NCI-H2196 (cell line): ENCODE measurements around the gene LSM4.
A peak's percentile ranks its signal among the peaks of the same experiment; 100 is the strongest.
"Not testable (repeated sequence)": the region's sequence is repeated elsewhere in the genome, so short reads cannot be mapped to it uniquely, and the experiment has no call there.

Source experiments
- DNase-seq: peaks from one replicate; lab custom pipeline; 2025; ENCODE audit not compliant: unreplicated experiment; lab: John Stamatoyannopoulos, UW

The LSM4 gene

DNA sequence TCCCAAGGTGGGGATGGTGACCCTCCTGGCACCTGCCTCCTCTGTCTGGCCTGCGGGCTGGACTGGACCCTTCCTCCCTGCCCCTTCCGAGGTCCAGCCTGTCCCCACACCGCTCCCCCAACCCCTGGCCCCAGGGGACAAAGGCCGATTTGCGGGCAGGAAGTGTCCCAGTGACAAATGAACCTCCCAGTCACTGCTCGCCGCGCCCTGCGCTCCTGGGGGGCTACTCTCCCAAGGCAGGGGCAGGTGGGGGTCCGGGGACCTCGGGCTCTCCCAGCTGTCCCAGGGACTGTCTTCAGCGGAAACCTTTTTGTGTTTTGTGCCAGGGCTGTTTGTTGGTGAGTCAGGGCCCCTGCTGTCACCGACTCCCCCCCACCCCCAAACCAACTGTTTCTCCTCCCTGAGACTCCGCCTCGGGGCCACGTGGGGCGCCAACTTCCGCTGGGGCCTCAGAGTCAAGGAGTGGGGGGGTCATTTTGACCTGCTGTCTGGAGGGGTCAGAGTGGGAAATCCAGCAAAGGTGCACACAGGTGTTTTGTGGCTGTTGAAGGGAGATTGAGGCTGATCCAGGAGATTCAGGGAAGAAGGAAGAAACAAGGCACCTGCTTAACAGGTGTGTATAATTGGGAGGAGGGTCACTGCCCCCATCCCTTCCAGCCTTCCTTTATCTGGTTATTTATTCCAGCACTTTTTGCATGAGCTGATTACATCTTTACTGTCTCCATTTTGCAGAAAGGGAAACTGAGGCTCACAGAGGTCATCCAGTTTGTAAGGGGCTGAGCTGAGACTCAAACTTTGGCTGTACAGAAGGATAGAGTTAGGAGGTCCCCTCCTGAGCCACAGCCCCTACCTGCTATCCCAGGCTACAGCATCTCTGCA is 18.4 kb upstream of the LSM4 start:
- DNase-seq = peak; percentile 56

DNA sequence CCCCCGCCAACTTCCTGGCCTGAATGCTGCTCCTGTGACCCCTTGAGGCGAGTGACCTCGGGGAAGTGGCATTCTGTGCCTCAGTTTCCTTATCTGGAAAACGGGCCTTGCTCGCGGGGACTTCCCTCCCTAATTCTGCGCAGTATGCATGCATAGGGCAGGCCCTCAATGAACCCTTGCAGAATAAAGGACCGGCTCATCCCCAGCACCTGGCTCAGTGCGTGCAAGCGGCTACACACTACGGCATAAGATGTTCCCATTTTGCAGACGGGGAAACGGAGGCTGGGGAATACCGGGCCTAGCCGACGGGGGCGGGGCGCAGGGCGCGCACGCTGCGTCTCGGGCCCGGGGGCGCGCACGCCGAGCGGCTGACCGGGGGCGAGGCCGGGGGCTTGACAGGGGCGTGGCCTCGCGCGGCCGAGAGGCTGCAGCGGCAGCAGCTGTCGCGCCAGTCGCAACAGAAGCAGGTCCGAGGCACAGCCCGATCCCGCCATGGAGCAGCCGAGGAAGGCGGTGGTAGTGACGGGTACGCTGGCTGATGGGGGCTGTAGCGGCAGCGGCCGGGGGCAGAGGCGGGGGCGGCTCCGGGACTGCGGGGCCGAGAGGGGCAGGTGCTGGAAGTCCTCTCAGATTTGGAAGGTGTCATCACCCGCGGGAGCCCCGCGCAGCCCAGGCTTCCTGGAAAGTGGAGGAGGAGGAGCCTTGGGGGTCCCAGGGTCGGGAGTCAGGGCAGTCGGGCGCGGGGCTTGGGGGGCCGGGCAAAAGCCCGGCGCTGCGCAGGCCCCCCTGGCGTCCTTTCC is 17.5 kb upstream of the LSM4 start, which contains the start of gene PGPEP1:
TSS of gene PGPEP1 (plus strand) at position 409 of the 800 bp plus-strand sequence. CDS start at position 493, 84 bp downstream.
- peak; percentile 77 for DNase-seq

DNA sequence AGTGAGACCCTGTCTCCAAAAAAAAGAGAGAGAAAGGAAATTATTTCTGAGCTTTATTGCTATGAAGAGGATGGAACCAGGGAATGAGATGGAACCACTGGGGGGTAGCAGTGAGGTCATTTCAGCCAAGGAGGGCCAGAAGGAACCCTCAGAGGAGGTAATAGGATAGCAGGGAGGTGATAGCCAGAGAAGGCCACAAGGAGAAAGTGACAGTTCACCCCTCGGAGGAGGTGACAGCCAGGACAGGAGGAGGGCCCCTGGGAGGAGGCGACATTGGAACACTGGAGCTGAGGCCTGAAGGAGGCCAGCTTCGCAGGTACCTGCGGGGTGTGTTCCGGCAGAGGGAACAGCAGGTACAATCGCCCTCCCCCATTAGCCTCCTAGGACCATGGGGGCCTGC is 16.8 kb upstream of the LSM4 start:
- no peak for DNase-seq

DNA sequence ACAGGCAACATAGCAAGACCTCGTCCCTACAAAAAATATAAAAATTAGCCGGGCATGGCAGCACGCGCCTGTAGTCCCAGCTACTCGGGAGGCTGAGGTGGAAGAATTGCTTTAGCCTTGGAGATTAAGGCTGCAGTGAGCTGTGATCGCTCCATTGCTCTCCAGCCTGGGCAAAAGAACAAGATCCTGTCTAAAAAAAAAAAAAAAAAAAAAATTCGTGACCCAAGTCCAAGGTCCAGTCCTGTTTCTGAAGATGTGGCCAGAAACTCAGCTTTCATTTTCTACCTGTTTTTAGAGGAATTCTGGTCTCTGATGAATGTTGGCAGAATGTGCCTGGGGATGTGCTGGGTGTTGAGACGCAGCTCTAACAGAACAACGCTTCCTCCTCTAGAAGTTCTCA is 15.7 kb upstream of the LSM4 start:
- DNase-seq = no peak

DNA sequence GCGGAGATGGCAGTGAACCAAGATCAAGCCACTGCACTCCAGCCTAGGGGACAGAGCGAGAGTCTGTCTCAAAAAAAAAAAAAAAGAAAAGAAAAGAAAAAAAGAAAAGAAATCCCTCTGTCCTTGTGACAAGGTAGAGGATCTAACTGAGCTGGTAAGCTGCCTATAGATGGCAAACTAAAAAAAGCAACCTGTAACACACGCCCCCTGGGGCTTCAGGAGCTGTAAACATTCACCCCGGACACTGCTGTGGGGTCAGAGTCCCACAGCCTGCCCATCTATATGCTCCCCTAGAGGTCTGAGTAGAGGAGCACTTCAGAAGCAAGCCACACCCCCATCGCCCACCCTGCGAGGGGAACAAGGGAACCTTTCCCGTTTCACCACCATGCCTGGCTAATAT is 13.2 kb upstream of the LSM4 start:
- no peak for DNase-seq

DNA sequence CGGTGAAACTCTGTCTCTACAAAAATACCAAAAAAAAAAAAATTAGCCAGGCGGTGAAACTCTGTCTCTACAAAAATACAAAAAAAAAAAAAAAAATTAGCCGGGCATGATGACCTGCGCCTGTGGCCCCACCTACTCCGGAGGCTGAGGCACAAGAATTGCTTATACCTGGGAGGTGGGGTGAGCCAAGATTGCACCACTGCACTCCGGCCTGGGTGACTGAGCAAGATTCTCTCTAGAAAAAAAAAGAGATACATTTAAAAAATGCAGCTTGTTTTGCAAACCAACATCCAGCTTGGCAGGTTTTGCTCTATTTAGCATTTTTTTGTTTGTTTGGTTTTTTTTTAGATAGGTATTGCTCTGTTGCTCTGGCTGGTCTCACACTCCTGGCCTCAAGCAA is 10.8 kb upstream of the LSM4 start:
- DNase-seq = no peak

DNA sequence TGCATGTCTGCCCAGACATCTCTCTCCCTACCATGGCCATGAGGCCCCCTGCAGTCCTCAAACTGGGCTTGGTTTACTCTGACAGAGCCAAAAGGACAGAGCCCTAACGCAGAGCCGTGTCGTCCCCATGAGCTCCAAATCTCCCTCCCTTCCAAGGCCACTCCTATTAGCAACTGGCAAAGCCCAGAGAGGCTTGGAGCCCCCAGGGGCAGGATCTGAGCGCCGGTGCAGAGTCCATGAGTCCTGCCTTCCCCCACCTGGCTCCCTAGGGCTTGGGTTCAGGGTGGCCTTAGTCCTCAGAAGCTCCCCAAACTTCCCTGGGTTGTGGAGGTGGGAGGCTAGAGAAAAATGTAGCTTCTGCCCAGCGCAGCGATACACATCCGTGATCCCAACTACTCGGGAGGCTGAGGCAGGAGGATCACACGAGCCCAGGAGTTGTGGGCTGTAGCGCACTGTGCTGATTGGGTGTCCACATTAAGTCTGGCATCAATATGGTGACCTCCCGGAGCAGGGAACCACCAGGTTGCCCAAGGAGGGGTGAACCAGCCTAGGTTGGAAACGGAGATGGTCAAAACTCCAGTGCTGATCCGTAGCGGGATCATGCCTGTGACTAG is 10.1 kb upstream of the LSM4 start:
- DNase-seq = no peak

DNA sequence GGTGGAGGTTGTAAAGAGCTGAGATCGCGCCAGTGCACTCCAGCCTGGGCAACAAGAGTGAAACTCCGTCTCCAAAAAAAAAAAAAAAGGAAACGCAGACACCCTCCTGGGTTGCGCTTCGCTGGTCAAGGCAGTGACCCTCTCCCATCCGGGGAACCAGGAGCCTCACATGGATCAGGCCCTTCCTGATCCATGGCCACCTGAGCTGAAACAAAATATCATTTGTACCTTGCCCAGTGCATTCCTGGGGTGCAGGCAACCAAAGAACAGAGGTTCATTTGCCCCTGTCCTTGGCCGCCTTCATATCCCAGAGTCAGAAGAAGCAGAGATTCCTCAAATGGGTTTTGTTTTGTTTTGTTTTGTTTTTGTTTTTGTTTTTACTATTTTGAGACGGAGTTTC is 8.0 kb upstream of the LSM4 start:
- no peak for DNase-seq

DNA sequence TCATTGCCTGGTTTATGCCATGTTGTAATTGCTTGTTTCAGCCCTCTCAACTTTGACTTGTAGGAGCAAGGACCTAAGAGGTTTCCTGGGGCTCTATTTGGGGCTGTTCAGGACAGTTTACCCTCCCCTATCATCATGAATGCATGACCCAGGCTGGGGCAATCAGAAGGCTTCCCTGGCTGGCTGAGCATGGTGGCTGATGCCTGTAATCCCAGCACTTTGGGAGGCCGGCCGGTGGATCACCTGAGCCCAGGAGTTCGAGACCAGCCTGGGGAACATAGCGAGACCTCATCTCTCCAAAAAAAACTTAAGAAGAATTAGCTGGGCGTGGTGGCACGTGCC is 6.1 kb upstream of the LSM4 start:
- no peak for DNase-seq

DNA sequence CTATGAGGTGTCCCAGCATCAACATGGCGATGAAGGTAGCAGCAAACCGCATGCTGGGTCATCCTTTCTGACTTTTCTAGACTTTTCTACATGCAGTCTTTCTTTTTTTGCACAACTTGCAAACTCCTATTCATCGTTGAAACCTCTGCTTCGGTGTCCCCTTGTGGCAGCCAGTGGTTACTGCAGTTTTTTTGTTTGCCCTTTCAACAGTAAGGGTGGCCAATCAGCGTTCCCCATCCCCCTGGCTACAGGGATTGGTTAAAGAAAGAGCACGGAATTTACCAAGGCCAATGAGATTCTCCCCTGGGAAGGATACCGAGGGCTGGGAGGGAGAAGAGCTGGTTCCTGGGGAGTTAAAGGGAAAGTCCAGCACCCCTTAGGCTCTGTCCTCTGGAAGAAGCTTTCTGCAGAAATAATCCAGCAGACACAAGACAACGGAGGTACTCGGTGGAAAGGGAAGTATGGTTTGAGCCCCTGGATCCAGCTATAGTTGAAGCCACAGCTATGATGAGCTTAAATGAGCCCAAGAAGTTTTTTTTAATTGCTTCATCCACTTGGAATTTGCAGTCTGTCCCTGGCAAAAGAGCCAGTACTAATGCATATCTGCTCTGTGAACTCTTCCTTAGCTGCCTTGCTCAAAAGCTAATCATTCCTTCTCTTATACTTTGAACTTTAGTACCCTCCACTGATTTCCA is 5.6 kb upstream of the LSM4 start:
- DNase-seq = peak; percentile 95

DNA sequence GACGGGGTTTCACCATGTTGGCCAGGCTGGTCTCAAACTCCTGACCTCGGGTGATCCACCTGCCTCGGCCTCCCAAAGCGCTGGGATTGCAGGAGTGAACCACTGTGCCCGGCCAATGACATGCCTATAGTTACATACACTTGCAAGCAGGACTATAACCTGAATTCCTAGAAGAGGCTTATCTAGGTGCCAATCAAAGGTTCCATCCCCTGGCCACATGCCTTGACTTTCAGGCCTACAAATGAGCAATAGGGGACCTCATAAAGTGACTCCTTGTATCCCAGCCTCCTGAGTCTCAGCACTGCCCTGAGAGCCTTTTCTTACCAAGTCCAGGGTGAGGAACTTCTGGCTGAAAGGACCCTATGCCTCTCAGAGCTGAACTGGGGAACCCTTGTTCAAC is 3.9 kb upstream of the LSM4 start:
- no peak for DNase-seq

DNA sequence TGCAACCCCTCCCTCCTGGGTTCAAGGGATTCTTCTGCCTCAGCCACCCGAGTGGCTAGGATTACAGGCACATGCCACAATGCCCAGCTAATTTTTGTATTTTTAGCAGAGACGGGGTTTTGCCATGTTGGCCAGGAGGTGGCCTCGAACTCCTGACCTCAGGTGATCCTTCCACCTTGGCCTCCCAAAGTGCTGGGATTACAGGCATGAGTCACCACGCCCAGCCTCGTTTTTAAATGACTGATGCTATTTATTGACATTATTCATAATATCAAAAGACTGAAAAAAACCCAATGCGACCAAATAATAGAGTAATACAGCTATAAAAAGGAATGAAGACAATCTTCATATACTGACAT is 1.5 kb upstream of the LSM4 start:
- DNase-seq = not testable (repeated sequence)

DNA sequence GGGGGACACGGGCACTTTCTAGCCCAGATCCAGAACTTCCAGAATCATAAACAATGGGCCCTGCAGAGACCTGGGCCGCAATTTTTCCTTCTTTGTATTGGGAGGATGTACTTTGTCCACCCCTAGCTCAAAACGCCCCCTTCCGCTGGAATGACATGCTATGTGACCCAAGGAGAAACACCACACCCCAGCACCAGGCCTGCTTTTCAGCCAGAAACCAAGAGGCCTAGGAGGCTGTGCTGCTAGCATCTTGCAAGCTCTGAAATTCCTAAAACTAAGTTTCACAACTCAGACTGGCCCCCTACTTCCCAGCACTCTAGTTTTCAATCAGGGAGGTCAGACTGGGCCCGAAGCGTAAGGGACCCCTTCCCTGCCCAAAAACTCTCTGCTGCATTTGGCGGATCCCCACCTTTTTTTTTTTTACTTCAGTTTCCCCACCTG is 538 bp downstream of the LSM4 start:
- no peak for DNase-seq

DNA sequence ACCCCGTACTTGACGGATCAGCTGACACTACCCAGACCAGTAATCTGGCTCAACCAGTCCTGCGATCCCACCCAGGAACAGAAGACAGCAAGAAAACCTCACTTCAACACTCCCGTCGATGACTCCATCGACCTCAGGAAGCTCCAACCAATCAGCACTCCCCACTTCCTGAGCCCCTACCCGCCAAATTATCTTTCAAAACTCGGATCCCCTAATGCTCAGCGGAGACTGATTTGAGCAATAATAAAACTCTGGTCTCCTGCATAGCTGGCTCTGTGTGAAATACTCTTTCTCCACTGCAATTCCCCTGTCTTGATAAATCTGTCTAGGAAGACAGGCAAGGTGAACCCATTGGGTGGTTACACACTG is 1.2 kb downstream of the LSM4 start:
- DNase-seq = no peak

DNA sequence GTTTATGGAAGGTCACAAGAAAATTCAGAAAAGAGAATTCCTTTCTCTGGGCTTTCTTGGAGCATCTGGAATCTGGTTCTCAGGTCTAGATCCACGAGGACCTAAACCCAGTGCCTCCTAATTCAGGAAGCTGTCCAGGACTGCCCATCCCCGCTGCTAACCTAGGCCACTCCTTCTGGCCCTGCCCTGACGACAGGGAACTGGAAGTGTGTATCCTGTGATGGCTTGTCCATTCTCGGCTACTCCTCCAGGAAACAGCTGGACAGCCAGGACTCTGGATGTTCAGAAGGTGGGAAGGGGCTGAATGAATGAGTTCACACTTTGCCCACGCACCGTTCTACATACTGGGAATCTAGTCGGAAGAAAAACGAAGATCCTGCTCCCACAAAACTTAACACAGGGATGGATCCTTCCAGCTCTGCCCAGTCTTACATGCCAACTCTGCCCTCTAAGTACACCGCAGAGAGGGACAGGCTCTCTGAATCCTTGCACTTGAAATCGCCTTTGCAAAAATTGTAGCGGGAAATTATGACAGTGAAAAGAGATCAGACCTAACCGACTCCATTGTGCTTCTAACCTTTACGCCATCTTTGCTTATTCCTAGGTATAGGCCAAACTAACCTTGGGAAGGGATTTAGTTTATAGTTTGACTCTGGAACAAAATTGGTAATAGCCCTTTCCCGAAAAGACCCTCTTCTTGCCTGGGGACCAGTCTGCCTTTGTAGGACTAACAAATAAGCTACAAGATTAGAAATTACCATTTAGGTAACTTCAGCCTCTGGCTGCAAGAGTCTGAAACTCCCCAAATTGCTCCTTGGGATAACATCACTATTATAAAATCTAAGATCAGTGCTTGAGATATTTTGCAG is 1.8 kb downstream of the LSM4 start:
- DNase-seq = no peak

DNA sequence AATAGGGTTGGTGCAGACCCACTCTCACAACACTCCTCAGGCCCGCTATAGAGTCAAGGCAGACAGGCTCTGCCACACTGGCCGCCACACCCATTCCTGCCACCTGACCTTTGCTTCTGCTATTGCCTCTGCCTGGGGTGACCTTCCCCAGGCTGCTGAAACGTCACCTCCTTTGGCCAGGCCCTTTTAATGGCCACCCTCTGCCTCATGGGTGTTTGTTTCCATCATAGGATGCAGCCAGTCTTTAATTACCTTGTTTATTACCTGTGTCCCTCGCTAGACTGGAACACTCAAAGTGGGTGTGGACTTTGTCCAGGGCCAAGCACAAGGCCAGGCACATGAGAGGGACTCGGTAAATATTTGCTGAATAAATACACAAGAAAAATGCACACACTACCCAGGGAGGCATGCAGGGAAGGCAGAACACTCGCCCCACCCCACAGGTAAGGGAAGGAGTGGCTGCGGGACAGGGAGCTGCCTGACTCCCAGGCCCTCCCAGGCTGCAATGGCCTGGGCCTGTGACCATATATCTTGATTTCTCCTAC is 3.2 kb downstream of the LSM4 start:
- DNase-seq = no peak

DNA sequence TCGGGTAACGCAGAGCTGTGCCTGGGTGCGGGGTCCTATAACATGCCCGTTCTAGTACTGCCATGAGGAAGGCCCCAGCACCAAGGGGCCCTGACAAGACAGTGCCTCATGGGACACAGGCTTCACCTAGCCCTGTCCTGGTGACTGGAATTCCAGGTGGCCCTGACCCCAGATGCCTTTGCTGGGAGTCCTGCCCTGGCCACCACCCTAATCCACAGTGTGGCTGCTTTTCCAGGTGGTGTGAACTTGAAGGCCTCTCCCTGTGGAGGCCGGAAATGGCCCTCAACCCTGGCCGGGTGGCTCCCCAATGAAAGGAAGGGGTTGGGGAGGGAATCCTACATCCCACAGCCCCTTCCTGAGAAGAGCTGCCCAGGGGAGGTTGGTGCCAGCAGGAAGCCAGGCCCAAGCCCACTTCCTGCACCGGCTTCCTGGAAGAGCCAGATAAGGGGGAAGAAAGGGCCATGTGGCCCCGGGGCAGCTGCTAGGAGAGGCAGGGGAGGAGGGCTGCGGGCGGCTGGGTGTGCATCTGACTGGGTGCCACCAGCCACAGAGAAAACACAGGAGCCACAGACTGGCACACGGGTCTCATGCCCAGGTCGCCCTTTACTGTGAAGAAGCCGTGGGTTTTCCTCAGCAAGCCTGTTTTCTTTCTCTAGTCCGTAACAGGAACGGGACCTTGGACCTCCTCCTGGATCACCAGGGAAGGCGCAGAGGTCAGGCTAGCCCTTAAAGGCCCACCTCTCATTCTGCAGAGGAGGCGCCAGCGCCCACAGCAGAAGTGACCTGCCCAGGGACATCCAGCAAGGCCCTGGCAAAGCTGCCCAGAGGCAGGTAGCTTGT is 4.7 kb downstream of the LSM4 start:
- no peak for DNase-seq

DNA sequence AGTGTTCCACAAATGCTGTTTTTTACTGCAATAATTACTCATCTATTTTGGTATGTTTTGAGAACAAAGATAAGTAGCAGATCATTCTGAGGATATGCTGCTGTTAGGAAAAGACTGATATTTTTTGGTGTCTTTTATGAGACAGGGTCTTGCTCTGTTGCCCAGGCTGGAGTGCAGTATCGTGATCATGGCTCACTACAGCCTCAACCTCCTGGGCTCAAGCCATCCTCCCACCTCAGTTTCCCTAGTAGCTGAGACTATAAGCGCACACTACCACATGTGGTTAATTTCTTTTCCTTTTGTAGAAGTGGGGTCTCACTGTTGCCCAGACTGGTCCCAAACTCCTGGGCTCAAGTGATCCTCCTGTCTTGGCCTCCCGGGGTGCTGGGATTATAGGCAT is 9.5 kb downstream of the LSM4 start:
- DNase-seq = no peak

DNA sequence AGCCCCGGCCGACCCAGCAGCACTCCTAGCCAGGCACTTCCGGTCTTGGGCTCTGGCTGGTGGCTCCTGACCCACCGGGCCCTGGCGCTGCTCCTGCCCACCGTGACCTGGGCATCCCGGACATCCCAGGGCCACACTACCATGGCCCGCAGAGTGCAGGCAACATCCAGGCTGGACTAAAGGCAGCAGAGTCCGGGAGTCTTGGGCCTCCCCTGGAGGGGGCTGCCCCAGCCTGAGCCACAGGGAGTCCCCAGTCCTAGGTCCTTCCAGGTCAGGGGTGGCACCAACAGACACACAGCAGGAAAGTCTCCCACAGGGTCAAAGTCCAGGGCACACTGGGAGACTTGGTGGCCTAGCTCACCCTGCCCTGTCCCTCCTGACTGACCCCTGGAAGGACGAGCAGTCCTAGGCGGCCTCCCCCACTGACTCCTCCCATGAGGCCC is 10.8 kb downstream of the LSM4 start:
- no peak for DNase-seq
